Naive thymus-derived CD4-positive, alpha-beta T cell (primary cell): Measurements from ENCODE around the gene CDK8. TPM values are rescaled to one million over a fixed set of nuclear protein-coding genes. Genes with fewer than 3 reads are reported as not detected.
A peak's percentile ranks its signal among the peaks of the same experiment; 100 is the strongest.

Experiments used
- ATAC-seq: fragments of 150-1000 bp; cut with Tn5 transposase; 2 replicates; pipeline ENCODE4 v1.10.0; 2021; ENCODE audit warnings: mild to moderate bottlenecking, moderate library complexity
- CTCF ChIA-PET: fragments of 350-600 bp; sonication (Branson Sonifier 250); formaldehyde crosslinking; loops from one replicate; lab custom pipeline; 2021; ENCODE audit warnings: antibody characterized with exemption; lab: Charles Lee
- POLR2A ChIA-PET: fragments of 350-600 bp; sonication (Branson Sonifier 250); formaldehyde crosslinking; loops from one replicate; lab custom pipeline; 2021; ENCODE audit warnings: antibody characterized with exemption, inconsistent platforms; lab: Charles Lee
- DNase-seq, 9 donors: peaks; one replicate each; pipeline versions ENCODE4 v3.0.0 to v3.0.0-alpha.2; 2020 to 2022; ENCODE audit warnings: mixed read lengths in 1 of 9
- H3K27ac ChIP-seq: one replicate; pipeline ENCODE4 v1.7.0; 2013; ENCODE audit warnings: mild to moderate bottlenecking, low read depth, low read length, moderate library complexity
- H3K27me3 ChIP-seq, 2 donors: one replicate each; pipeline ENCODE4 v1.7.0; 2013; ENCODE audit warnings: low read length in 2 of 2, mild to moderate bottlenecking in 2 of 2, moderate library complexity in 2 of 2; ENCODE audit not compliant: control insufficient read depth in 2 of 2, insufficient read depth in 2 of 2
- H3K36me3 ChIP-seq, 3 experiments: 1 replicate in 2 of 3; 2 replicates in 1 of 3; pipeline ENCODE4 v1.7.0; 2013; ENCODE audit warnings: low read length in 3 of 3, mild to moderate bottlenecking in 3 of 3, moderate library complexity in 1 of 3; ENCODE audit not compliant: insufficient read depth in 3 of 3, control insufficient read depth in 2 of 3
- H3K4me1 ChIP-seq, 2 donors: one replicate each; pipeline ENCODE4 v1.7.0; 2013; ENCODE audit warnings: low read length in 2 of 2, mild to moderate bottlenecking in 2 of 2, moderate library complexity in 1 of 2; ENCODE audit not compliant: control insufficient read depth in 2 of 2, insufficient read depth in 2 of 2
- H3K4me3 ChIP-seq: 2 replicates; pipeline ENCODE4 v1.7.0; 2013; ENCODE audit warnings: mild to moderate bottlenecking, low read length
- H3K9me3 ChIP-seq, 3 experiments: 1 replicate in 2 of 3; 2 replicates in 1 of 3; pipeline ENCODE4 v1.7.0; 2013; ENCODE audit warnings: low read length in 3 of 3; ENCODE audit not compliant: control insufficient read depth in 2 of 3
- H3K27ac Mint-ChIP-seq, 9 donors: one replicate each; pipeline ENCODE4 v1.8.0; 2020 to 2022; ENCODE audit warnings: mixed read lengths in 9 of 9, mild to moderate bottlenecking in 8 of 9, moderate library complexity in 5 of 9, inconsistent platforms in 2 of 9
- H3K27me3 Mint-ChIP-seq, 5 donors: one replicate each; pipeline ENCODE4 v1.8.0; 2021 to 2022; ENCODE audit warnings: mixed read lengths in 5 of 5, mild to moderate bottlenecking in 1 of 5
- H3K36me3 Mint-ChIP-seq, 5 donors: one replicate each; pipeline ENCODE4 v1.8.0; 2020 to 2022; ENCODE audit warnings: mixed read lengths in 5 of 5, mild to moderate bottlenecking in 3 of 5, inconsistent platforms in 1 of 5
- H3K4me1 Mint-ChIP-seq, 7 donors: one replicate each; pipeline ENCODE4 v1.8.0; 2020 to 2022; ENCODE audit warnings: mixed read lengths in 7 of 7, mild to moderate bottlenecking in 3 of 7, inconsistent platforms in 1 of 7
- H3K4me3 Mint-ChIP-seq, 10 donors: one replicate each; pipeline ENCODE4 v1.8.0; 2020 to 2022; ENCODE audit warnings: mild to moderate bottlenecking in 10 of 10, mixed read lengths in 10 of 10, moderate library complexity in 6 of 10, inconsistent platforms in 2 of 10
- H3K9me3 Mint-ChIP-seq, 11 donors: one replicate each; pipeline ENCODE4 v1.8.0; 2020 to 2022; ENCODE audit warnings: mixed read lengths in 11 of 11, mild to moderate bottlenecking in 4 of 11, inconsistent platforms in 1 of 11, moderate library complexity in 1 of 11
- intact Hi-C, 2 donors: fragments of 100-400 bp; cut with micrococcal nuclease; formaldehyde crosslinking; loops; one replicate each; pipeline ENCODE4 v1.15.1; 2023
- polyA plus RNA-seq, 2 donors: library from polyadenylated mRNA; unstranded; fragments of 300-500 nt; fragmentation: Illumina TruSeq; gene quantifications; one replicate each; pipeline ENCODE4 v1.2.3, GENCODE V29; 2021
- total RNA-seq, 6 experiments: library from RNA in 5 of 6; stranded (reverse) in 5 of 6; gene quantifications; 1 replicate in 5 of 6; 2 replicates in 1 of 6; pipeline ENCODE4 v1.2.3 and lab custom pipeline; 2021 to 2026

The CDK8 gene
- total and polyA plus RNA-seq, 7 experiments from 2014 or later: 5.5 to 14.0 (median 10.8) TPM

DNA sequence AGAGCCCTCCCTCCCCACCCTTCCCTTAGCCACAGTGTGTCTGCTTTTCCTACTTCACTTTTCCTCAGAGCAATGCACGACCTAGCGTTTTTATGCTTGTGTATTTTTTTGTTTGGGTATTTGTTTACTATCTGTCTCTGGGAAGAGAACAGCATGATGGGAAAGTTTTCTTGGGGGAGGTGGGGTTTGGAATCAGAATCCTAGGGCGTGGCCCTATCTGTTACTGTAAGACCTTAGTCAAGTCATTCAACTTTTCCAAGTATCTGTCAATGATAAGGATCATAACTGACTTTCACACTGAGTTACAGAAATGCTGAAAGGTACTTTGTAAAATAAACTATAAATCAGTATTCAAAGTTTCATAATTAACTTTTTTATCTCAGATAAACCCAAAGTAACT, 157.3 kb downstream of the CDK8 start:
- no peak overlapping the region for H3K4me3 Mint-ChIP-seq
- no peak for DNase-seq
- Histone ChIP-seq H3K9me3 (no peaks in the 10 kb centered on the region), H3K27me3 (no peaks in the 10 kb centered on the region), H3K27ac (no peak overlapping the region), H3K36me3 (no peaks in the 10 kb centered on the region), H3K4me1 (no peaks in the 10 kb centered on the region), H3K4me3 (no peak overlapping the region)
- intact Hi-C loops: no loop called here
- H3K4me1 Mint-ChIP-seq: no peaks in the 10 kb centered on the region
- H3K36me3 Mint-ChIP-seq: peaks cover 0 to 26% (median 23%) of the 10 kb centered on the region in 5 donors
- ChIA-PET CTCF (no interaction called here), POLR2A (no interaction called here)
- ATAC-seq: no peak
- H3K9me3 Mint-ChIP-seq: peaks cover 0 to 16% (median 6%) of the 10 kb centered on the region in 11 donors
- H3K27me3 Mint-ChIP-seq: peaks cover 0 to 8% (median 0%) of the 10 kb centered on the region in 5 donors
- H3K27ac Mint-ChIP-seq: no peak overlapping the region

- CTCF ChIA-PET: no interaction called here
- no peak overlapping the region for H3K4me3 ChIP-seq
- no peaks in the 10 kb centered on the region for H3K27me3 ChIP-seq
- H3K9me3 ChIP-seq: no peaks in the 10 kb centered on the region
- peaks cover 0 to 8% (median 0%) of the 10 kb centered on the region in 5 donors for H3K27me3 Mint-ChIP-seq
- no peak overlapping the region for H3K27ac ChIP-seq
- intact Hi-C loops: no loop called here
- ATAC-seq (no peak), DNase-seq (no peak)
- peaks cover 0 to 17% (median 13%) of the 10 kb centered on the region in 5 donors for H3K36me3 Mint-ChIP-seq
- POLR2A ChIA-PET: no interaction called here
- H3K36me3 ChIP-seq: no peaks in the 10 kb centered on the region
- no peak overlapping the region for H3K27ac Mint-ChIP-seq
- no peaks in the 10 kb centered on the region for H3K4me1 ChIP-seq
- no peak overlapping the region for H3K4me3 Mint-ChIP-seq
- peaks cover 0 to 17% (median 6%) of the 10 kb centered on the region in 11 donors for H3K9me3 Mint-ChIP-seq
- H3K4me1 Mint-ChIP-seq: no peaks in the 10 kb centered on the region
Measured at GRCh38 chr13:26412263-26412662, 158.3 kb downstream of the CDK8 start.

DNA sequence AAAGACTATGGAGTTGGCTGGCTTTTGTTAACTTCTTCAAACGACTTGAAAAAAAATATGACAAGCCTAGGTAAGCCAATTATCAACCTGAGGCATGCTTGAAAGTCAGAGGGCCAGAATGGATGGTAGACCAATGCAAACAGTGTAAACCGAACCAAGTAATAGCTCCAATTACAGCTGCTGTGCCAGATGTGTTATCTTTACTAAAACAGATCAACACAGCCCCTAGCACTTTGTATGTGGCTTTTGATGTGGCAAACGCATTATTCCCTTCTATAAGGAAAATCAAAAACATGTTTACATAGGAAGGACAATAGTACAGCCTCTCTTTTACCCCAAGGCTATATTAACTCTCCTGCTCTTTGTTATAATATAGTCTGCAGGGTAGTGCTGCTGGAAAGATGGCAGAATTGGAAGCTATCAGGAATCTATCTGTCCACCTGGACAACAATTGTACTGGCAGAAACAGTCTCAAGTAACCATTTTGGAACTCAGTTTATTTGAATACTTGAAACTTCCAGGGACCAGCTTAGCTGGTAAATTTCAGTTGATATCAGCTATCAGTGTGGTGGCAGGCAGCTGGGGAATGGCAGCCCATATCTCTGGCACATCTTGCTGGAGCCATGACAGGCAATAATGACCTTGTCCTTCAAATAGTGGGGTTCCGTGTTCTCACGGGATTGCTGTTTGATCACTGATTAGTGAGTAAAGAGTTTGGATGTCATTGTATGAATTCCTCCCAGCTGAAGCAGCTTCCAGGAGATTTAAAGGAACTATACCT, 159.2 kb downstream of the CDK8 start:
- H3K9me3 Mint-ChIP-seq: peaks cover 0 to 17% (median 6%) of the 10 kb centered on the region in 11 donors
- ChIA-PET POLR2A (no interaction called here), CTCF (no interaction called here)
- H3K9me3 ChIP-seq: no peaks in the 10 kb centered on the region
- ATAC-seq (no peak), DNase-seq (no peak)
- no peak overlapping the region for H3K27ac Mint-ChIP-seq
- peaks cover 0 to 8% (median 0%) of the 10 kb centered on the region in 5 donors for H3K27me3 Mint-ChIP-seq
- H3K4me3 Mint-ChIP-seq: no peak overlapping the region
- H3K27me3 ChIP-seq: no peaks in the 10 kb centered on the region
- H3K4me1 ChIP-seq: no peaks in the 10 kb centered on the region
- intact Hi-C loops: no loop called here
- H3K4me3 ChIP-seq: no peak overlapping the region
- H3K36me3 ChIP-seq: no peaks in the 10 kb centered on the region
- peaks cover 0 to 18% (median 13%) of the 10 kb centered on the region in 5 donors for H3K36me3 Mint-ChIP-seq
- no peaks in the 10 kb centered on the region for H3K4me1 Mint-ChIP-seq
- no peak overlapping the region for H3K27ac ChIP-seq

GRCh38 chr13:26420282-26420960, 166.5 kb downstream of the CDK8 start:
- no peaks in the 10 kb centered on the region for H3K4me1 Mint-ChIP-seq
- ATAC-seq: no peak
- intact Hi-C loops: no loop called here

DNA sequence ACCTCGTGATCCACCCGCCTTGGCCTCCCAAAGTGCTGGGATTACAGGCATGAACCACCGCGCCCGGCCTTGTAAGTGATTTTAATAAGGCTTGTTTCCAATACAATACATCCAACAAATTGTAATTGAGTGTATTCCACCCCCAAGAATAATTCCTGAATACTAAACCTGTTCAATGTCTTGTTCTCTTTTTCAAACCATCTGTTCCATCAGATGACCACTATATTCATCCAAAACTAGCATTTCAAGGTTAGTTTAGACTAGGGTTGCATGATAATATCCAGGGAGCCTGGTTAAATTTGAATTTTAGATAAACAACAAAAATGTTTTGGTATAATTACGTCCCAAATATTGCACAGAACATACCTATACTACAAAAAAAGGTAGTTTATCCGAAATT, 168.1 kb downstream of the CDK8 start:
- Histone ChIP-seq H3K9me3 (no peaks in the 10 kb centered on the region), H3K27ac (no peak overlapping the region), H3K4me1 (no peaks in the 10 kb centered on the region), H3K27me3 (no peaks in the 10 kb centered on the region), H3K36me3 (no peaks in the 10 kb centered on the region), H3K4me3 (no peak overlapping the region)
- CTCF ChIA-PET: no interaction called here
- Mint-ChIP-seq H3K27ac (no peak overlapping the region), H3K9me3 (peaks cover 0 to 3% (median 0%) of the 10 kb centered on the region in 11 donors), H3K36me3 (peaks cover 0 to 3% (median 0%) of the 10 kb centered on the region in 5 donors), H3K4me1 (no peaks in the 10 kb centered on the region), H3K4me3 (no peak overlapping the region), H3K27me3 (peaks cover 6 to 21% (median 9%) of the 10 kb centered on the region in 5 donors)
- POLR2A ChIA-PET: no interaction called here
- intact Hi-C loops: no loop called here
- DNase-seq (no peak), ATAC-seq (no peak)

More at GRCh38 chr13:26420282-26420960, 166.5 kb downstream of the CDK8 start:
- H3K27ac Mint-ChIP-seq: peak overlapping the region in 1 of 9 donors; percentile 19
- H3K9me3 Mint-ChIP-seq: peaks cover 0 to 4% (median 0%) of the 10 kb centered on the region in 11 donors
- CTCF ChIA-PET: no interaction called here
- Histone ChIP-seq H3K4me3 (no peak overlapping the region), H3K4me1 (no peaks in the 10 kb centered on the region), H3K27me3 (no peaks in the 10 kb centered on the region), H3K9me3 (no peaks in the 10 kb centered on the region), H3K36me3 (no peaks in the 10 kb centered on the region), H3K27ac (no peak overlapping the region)
- H3K4me3 Mint-ChIP-seq: no peak overlapping the region
- POLR2A ChIA-PET: no interaction called here
- H3K36me3 Mint-ChIP-seq: peaks cover 0 to 3% (median 0%) of the 10 kb centered on the region in 5 donors
- H3K27me3 Mint-ChIP-seq: peaks cover 0 to 11% (median 1%) of the 10 kb centered on the region in 5 donors
- DNase-seq: no peak

GRCh38 chr13:26423629-26424028, 169.7 kb downstream of the CDK8 start:
- no peaks in the 10 kb centered on the region for H3K27me3 ChIP-seq
- H3K27ac Mint-ChIP-seq: no peak overlapping the region
- peaks cover 0 to 2% (median 0%) of the 10 kb centered on the region in 11 donors for H3K9me3 Mint-ChIP-seq
- H3K4me1 Mint-ChIP-seq: no peaks in the 10 kb centered on the region
- DNase-seq: no peak
- no peaks in the 10 kb centered on the region for H3K36me3 ChIP-seq
- H3K4me3 Mint-ChIP-seq: no peak overlapping the region
- no peak overlapping the region for H3K27ac ChIP-seq
- no peak for ATAC-seq
- peaks cover 6 to 21% (median 9%) of the 10 kb centered on the region in 5 donors for H3K27me3 Mint-ChIP-seq
- intact Hi-C loops: no loop called here
- H3K9me3 ChIP-seq: no peaks in the 10 kb centered on the region
- no peak overlapping the region for H3K4me3 ChIP-seq
- H3K36me3 Mint-ChIP-seq: no peaks in the 10 kb centered on the region
- ChIA-PET CTCF (interaction anchor here (0.6 kb wide), 2 partner anchors 37 to 1051 kb away, joined by 4 to 5 read pairs; no protein-coding TSS in a partner anchor), POLR2A (no interaction called here)
- H3K4me1 ChIP-seq: no peaks in the 10 kb centered on the region
